Activated CD8-positive, alpha-beta memory T cell treated with anti-CD3 and anti-CD28 coated beads for 24 hours (primary cell): ENCODE measurements around the gene SEC31B.

Experiments
- DNase-seq: peaks from one replicate; pipeline ENCODE4 v3.0.0-alpha.2; 2020

Gene SEC31B

DNA sequence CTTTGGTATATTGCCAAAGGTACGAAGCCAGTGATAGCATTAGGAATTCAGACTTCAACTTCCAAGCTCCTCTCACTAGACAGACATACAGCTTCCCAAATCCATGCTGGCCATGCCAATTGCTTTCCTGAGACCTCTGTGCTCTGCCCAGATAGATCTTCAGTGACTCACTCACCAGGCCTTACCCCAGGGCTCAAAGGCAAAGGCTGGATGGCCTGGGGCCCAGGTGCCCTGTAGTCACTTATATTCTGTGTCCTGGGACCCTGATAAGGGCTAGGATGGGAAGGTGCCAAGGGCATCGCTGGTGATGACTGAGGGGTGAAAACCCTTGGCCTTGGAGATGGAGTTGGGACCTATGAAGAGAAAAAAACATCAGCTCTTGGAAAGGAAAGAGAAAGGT, 29.1 kb downstream of the SEC31B start:
- no peak for DNase-seq

DNA sequence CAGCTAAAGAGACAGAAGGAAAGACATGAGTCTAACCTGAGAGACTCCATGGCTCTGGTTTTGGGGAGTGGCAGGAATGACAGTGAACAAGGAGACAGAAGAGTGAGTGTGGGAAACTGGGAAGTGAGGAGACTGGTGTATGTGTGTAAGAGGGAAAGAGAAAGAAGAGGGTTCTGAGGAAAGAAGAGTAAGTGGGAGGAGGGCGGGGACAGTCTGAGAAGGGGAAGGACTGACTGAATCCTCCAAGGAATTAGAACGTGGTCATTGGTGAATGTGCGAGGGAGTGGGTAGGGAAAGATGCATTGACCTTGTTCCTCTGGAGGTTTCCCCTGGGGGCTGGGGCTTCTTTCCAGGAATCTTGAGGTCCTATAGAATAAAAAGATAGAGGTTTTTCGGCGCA, 30.3 kb downstream of the SEC31B start:
- DNase-seq = no peak

DNA sequence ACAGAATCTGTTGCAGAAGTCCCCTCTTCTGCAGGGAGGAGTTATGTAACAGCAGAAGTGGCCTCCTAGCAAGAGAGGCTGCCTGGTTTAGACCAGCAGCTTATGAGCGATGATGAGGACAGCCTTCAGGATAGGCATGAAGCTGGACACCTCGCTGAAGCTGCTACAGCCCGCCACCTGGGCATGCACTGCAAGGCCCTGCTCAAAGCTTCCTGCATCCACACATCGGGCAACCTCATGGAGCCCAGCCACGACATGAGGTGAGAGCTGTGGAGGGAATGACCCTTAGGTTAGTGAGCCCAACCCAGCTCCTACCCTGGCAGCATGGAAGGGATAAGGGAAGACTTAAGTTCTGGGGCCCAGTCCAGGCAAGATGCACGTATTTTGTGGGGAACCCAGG, 32.1 kb downstream of the SEC31B start:
- no peak for DNase-seq

DNA sequence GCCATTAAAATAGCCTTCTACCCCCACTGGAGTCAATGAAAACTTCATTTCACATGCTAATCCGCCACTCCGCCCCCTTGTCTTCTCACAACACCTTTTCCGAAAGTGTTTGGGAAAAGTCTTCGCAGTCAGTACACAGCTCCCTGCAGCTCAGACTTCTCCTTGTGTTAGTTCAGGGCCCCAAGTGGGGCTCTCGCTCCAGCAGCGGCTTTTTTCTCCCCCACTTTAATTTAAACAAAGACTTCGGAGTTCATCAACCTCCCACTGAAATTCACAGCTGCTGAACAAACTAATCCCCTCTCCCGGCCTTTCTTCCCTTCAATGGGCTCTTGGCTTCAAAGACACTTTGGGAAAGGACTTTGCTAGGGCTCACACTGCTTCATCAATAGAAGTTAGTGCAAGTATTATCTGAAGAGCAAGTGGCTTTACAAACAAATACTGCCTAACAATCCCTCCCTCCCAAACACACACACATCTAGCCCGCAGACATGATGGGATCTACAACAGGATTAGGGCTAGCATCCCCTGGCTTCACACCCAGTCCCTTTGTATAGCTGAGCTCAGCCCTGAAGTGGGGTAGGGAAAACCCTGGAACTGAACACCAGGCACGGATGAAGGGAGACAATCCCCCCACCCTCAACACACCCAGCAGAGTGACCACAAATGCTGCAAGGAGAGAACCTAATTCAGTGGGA, 33.7 kb downstream of the SEC31B start:
- DNase-seq = no peak

DNA sequence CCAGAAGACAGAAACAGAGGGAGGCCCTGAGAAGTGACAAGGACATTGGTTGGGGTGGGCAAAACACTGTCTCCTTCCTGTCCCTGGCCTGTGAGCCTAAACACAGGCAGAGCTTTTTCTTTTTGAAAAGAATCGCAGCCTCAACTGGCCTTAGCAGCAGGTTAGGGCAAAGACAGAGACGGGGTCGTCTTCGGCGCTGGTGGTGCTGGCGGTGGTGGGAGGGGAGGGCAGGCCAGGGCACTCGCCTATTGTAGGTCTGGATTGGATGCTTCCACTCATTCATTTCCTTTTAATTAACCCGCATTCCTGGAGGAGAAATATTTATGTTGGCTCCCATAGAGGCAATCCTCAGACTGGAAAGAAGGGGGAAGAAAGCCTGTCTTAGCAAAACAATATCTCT, 34.3 kb downstream of the SEC31B start:
- no peak for DNase-seq

GRCh38 chr10:100483876-100484666, 35.6 kb downstream of the SEC31B start:
- no peak for DNase-seq

- no peak for DNase-seq
Measured at GRCh38 chr10:100482834-100483185, 36.9 kb downstream of the SEC31B start.

DNA sequence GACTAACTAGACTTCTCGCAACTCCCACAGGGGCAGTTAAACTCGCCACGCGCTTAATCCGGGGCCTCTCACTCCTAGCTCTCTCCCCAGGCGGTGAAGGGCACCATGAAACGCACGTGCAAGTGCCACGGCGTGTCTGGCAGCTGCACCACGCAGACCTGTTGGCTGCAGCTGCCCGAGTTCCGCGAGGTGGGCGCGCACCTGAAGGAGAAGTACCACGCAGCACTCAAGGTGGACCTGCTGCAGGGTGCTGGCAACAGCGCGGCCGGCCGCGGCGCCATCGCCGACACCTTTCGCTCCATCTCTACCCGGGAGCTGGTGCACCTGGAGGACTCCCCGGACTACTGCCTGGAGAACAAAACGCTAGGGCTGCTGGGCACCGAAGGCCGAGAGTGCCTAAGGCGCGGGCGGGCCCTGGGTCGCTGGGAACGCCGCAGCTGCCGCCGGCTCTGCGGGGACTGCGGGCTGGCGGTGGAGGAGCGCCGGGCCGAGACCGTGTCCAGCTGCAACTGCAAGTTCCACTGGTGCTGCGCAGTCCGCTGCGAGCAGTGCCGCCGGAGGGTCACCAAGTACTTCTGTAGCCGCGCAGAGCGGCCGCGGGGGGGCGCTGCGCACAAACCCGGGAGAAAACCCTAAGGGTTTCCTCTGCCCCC, 37.4 kb downstream of the SEC31B start:
- DNase-seq = peak; percentile 86

DNA sequence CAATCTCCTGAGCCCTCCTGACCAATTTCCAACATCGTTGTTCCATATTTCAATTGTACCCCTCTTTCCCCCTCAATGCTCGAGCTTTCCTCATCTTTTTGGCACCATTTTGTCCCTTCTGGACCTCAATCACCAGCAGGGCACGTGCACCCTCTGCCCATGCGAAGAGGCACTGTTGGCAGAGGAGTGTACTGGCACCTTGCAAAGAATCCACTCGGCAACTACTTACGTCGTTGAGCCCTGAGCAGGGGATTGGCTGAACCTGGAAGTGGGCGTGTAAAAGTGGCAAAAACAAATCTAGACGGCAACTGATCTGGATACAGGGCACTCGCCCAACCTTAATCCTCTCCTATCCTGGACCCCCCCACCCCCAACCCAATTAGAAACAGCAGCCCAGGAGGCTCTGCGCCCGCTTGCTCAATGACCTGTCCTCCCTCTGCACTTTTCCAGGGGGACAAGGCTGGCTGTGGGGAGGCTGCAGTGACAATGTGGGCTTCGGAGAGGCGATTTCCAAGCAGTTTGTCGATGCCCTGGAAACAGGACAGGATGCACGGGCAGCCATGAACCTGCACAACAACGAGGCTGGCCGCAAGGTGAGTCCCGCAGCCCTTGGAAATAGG, 38.1 kb downstream of the SEC31B start:
- DNase-seq = peak; percentile 100

GRCh38 chr10:100480002-100480401, 39.7 kb downstream of the SEC31B start:
- DNase-seq = no peak

DNA sequence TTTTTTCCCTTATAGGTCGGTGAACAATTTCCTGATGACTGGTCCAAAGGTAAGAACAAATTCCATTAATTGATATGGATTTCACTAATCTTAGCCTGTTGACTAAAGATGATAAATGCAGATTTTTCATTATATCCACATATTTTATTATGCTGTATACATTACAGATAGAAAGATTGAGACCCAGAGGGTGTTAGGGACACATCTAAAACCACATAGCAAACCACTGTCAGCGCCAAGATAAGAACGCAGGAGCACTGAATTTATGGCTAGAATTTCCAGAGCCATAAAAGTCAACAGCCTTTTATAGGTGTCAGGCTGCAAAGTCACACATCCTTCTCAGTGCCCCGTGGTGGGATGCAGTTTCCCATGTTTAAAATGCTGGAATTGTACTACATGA, 40.6 kb downstream of the SEC31B start:
- DNase-seq = no peak

GRCh38 chr10:100477970-100478369, 41.7 kb downstream of the SEC31B start:
- no peak for DNase-seq

- DNase-seq = no peak
Measured at GRCh38 chr10:100470367-100470766, 49.3 kb downstream of the SEC31B start.

GRCh38 chr10:100469756-100470155, 49.9 kb downstream of the SEC31B start:
- no peak for DNase-seq

DNA sequence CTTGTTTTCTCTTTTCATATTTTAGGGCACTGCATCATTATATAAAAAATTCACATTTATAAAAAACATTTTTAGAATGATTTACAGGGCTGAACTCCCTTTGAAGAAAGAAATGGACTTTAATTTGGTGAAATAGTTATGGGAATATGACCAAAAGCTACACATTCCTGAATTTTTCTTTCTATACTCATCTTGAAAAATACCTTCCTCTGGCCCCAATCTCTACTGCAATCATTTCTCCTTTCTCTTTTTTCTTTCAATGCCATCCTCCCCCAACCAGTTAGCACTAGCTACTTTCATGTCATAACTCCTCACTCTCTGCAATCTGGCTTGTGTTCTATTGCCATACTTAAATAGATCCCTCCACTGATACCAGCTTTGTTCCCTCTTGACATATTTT, 50.7 kb downstream of the SEC31B start:
- DNase-seq = no peak

GRCh38 chr10:100468322-100468721, 51.3 kb downstream of the SEC31B start:
- DNase-seq = no peak

DNA sequence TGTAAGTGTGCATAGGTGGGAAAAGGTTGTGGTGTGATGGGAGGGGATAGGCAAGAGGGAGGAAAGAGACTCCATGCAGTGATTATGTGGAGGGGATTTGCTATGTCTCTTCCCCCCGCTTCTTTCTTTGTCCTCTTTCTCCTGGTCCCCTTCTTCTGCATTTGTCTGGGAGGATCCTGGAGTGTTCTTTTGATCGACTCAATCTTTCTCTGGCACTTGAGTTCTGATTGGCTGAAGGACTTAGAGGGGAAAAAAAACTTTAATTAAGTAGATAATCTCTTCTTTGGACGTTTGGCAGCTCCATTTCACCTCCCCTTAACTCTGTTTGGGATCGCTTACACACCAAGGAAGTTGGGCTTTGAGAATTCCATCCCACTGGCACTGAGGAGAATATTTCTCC, 57.0 kb downstream of the SEC31B start, which contains the start of gene WNT8B:
WNT8B (plus strand) TSS at position 301 of the 400 bp plus-strand sequence. CDS start 160 bp downstream, outside the sequence.
- no peak for DNase-seq

DNA sequence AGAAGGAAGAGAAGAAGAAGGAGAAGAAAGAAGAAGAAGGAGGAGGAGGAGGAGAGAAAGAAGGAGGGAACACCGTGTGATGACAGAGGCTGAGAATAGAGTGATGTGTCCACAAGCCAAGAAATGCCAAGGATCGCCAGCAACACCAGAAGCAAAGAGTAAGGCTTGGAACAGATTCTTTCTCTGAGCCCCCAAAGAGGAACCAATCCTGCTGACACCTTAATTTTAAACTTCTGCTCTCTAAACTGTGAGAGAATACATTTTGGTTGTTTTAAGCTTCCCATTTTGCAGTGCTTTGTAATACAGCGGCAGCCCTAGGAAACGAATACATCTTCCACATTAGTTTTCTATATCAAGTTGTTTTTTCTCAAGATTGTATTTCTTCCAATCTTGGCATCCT, 70.7 kb downstream of the SEC31B start:
- no peak for DNase-seq

DNA sequence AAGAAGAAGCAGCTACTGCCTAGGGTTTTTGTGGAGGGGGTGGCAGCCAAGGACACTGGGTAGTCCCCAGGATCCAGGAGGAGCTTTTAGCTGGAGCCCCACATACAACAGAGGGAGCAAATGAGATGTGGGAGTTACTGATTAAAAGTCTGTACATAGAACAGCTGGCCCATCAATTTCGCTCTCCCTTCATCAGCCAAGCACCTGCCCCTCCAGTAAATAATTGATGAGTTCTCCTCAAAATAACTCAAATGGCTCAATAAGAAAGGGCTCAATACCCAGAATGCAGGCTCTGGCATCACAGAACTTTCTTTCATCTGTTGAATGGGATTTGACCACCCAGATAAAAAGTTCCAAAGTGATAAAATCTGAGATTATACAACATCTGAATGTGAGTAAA, 72.0 kb downstream of the SEC31B start:
- DNase-seq = no peak

- no peak for DNase-seq
Measured at GRCh38 chr10:100446130-100446761, 73.4 kb downstream of the SEC31B start.

GRCh38 chr10:100442548-100442947, 77.1 kb downstream of the SEC31B start:
- no peak for DNase-seq

DNA sequence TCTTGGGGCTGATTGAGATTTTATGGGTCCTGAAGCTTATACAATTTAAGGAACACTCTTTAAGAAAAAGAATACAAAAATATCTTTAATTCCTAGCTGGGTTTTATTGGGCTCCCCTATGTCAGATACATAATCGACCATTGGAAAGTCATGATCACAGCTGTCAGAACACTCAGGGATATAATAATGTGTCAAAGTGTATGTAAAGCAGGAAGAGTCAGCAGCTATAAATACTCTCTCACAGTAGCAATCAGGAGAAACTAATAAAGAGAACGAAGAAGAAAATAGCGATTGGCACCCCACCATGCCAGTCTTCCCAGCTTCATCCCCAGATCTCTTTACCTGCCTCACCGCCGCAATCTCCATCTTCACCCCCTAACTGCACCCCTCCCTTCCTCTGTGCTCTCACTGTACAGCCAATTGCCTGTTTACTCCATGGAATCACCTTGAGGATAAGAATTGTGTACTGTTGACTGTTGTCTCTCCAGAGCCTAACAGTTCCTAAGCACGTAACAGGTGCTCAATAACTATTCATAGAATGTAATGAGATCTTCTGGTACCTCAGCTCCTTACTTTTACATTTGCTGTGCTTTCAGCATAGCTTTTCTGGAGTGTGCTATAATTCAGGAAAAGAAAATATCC, 80.9 kb downstream of the SEC31B start:
- DNase-seq = no peak
